Gastrocnemius medialis (tissue), 4 donors: ENCODE results near the gene SASH3. TPM values are rescaled to one million over a fixed set of nuclear protein-coding genes. Genes with fewer than 3 reads are reported as not detected.

ENCODE experiments used
- ATAC-seq, 2 donors: fragments of 150-250 bp; one replicate each; pipeline ENCODE4 v1.9.1; 2016
- DNase-seq, 2 donors: peaks; one replicate each; pipeline ENCODE4 v3.0.0-alpha.2; 2019
- H3K27ac ChIP-seq, 4 donors: fragments of 200-600 bp; sonication (generic); 1 replicate in 1 of 4; 2 replicates in 3 of 4; pipeline ENCODE4 v1.5.1; 2016 to 2018; ENCODE audit warnings: mild to moderate bottlenecking in 2 of 4, moderate library complexity in 1 of 4
- H3K27me3 ChIP-seq, 3 donors: fragments of 200-600 bp; sonication (generic) in 2 of 3; 1 replicate in 1 of 3; 2 replicates in 2 of 3; pipeline versions ENCODE4 v1.5.1 to v1.6.0; 2016 to 2019; ENCODE audit warnings: mild to moderate bottlenecking in 1 of 3, moderate library complexity in 1 of 3
- H3K36me3 ChIP-seq, 2 donors: fragments of 200-600 bp; sonication (generic) in 1 of 2; one replicate each; pipeline ENCODE4 v1.5.1; 2017 to 2018
- H3K4me1 ChIP-seq, 2 donors: fragments of 200-600 bp; sonication (generic) in 1 of 2; one replicate each; pipeline ENCODE4 v1.5.1; 2016 to 2017; ENCODE audit warnings: mild to moderate bottlenecking in 2 of 2
- H3K4me3 ChIP-seq, 4 donors: fragments of 200-600 bp; sonication (generic) in 3 of 4; 1 replicate in 1 of 4; 2 replicates in 3 of 4; pipeline ENCODE4 v1.5.1; 2016 to 2019; ENCODE audit warnings: mild to moderate bottlenecking in 2 of 4
- H3K9me3 ChIP-seq, 3 donors: fragments of 200-600 bp; sonication (generic) in 2 of 3; 1 replicate in 1 of 3; 2 replicates in 2 of 3; pipeline ENCODE4 v1.5.1; 2016 to 2019
- CTCF ChIP-seq, 5 experiments: fragments of 450-650 bp in 3 of 5; fragments of 200-600 bp in 2 of 5; sonication (generic) in 2 of 5; IDR thresholded peaks in 4 of 5; conservative IDR thresholded peaks in 1 of 5; 1 replicate in 4 of 5; 2 replicates in 1 of 5; pipeline ENCODE4 v1.5.1; 2016 to 2019; ENCODE audit warnings: antibody characterized with exemption in 5 of 5, mild to moderate bottlenecking in 3 of 5, moderate library complexity in 3 of 5
- POLR2A ChIP-seq, 2 donors: fragments of 450-650 bp; IDR thresholded peaks; one replicate each; pipeline ENCODE4 v1.6.1; 2017; ENCODE audit warnings: antibody characterized with exemption in 2 of 2, mild to moderate bottlenecking in 2 of 2, moderate library complexity in 2 of 2
- in situ Hi-C, 4 donors: fragments of 200-750 bp; cut with MboI; loops; one replicate each; pipeline versions ENCODE4 v1.15.0 to v1.8.0; 2017; ENCODE audit warnings: low sequenced_read_pairs in 4 of 4
- intact Hi-C: fragments of 100-400 bp; cut with DNase I; formaldehyde crosslinking; loops from one replicate; pipeline ENCODE4 v1.15.1; 2023; ENCODE audit warnings: low total_unique reads
- total RNA-seq, 4 donors: library from RNA; depleted of rRNA; stranded (reverse); fragments of >200 nt; gene quantifications; one replicate each; pipeline versions ENCODE4 v1.1.0 to v1.2.3, GENCODE V29; 2016

Gene SASH3
- total RNA-seq, 4 donors from 2014 or later, result 1.3 to 2.2 (median 1.7) TPM

GRCh38 chrX:129760981-129761380 is 18.8 kb upstream of the SASH3 start:
- TF ChIP-seq POLR2A (IDR thresholded peaks at IDR 0.05) (no peak), CTCF (IDR thresholded peaks at IDR 0.05 in 4 of 5, conservative IDR thresholded peaks at IDR 0.05 in 1 of 5) (no peak)

GRCh38 chrX:129761596-129761995 is 18.2 kb upstream of the SASH3 start:
- in situ Hi-C loops (no loop called here), intact Hi-C loops (no loop called here)
- Histone ChIP-seq H3K27ac (no peak overlapping the region), H3K27me3 (no peaks in the 10 kb centered on the region), H3K4me3 (no peak overlapping the region), H3K36me3 (no peaks in the 10 kb centered on the region), H3K4me1 (no peaks in the 10 kb centered on the region), H3K9me3 (no peaks in the 10 kb centered on the region)
- TF ChIP-seq POLR2A (IDR thresholded peaks at IDR 0.05) (no peak), CTCF (IDR thresholded peaks at IDR 0.05 in 4 of 5, conservative IDR thresholded peaks at IDR 0.05 in 1 of 5) (no peak)
- DNase-seq (no peak), ATAC-seq (no peak)

More at GRCh38 chrX:129760981-129761380, 18.8 kb upstream of the SASH3 start:
- Histone ChIP-seq H3K27ac (no peak overlapping the region), H3K4me3 (no peak overlapping the region), H3K9me3 (no peaks in the 10 kb centered on the region), H3K27me3 (peaks cover 0 to 2% (median 0%) of the 10 kb centered on the region in 3 donors), H3K36me3 (no peaks in the 10 kb centered on the region), H3K4me1 (no peaks in the 10 kb centered on the region)
- ATAC-seq (no peak), DNase-seq (no peak)
- intact Hi-C loops (no loop called here), in situ Hi-C loops (no loop called here)

- in situ Hi-C loops, result no loop called here
Observed at GRCh38 chrX:129762448-129762847, 17.3 kb upstream of the SASH3 start.

GRCh38 chrX:129763666-129764065 is 16.1 kb upstream of the SASH3 start:
- H3K9me3 ChIP-seq, result no peaks in the 10 kb centered on the region
- no peak for TF ChIP-seq CTCF (IDR thresholded peaks at IDR 0.05 in 4 of 5, conservative IDR thresholded peaks at IDR 0.05 in 1 of 5)
- TF ChIP-seq POLR2A (IDR thresholded peaks at IDR 0.05), result no peak
- H3K27me3 ChIP-seq, result no peaks in the 10 kb centered on the region
- DNase-seq (no peak), ATAC-seq (no peak)
- intact Hi-C loops, result no loop called here
- in situ Hi-C loops, result no loop called here
- H3K4me3 ChIP-seq, result no peak overlapping the region
- no peak overlapping the region for H3K27ac ChIP-seq
- H3K36me3 ChIP-seq, result no peaks in the 10 kb centered on the region
- H3K4me1 ChIP-seq, result no peaks in the 10 kb centered on the region

More at GRCh38 chrX:129762448-129762847, 17.3 kb upstream of the SASH3 start:
- Histone ChIP-seq H3K27ac (no peak overlapping the region), H3K36me3 (no peaks in the 10 kb centered on the region), H3K27me3 (no peaks in the 10 kb centered on the region), H3K4me3 (no peak overlapping the region), H3K4me1 (no peaks in the 10 kb centered on the region), H3K9me3 (no peaks in the 10 kb centered on the region)
- DNase-seq, result no peak
- no peak for TF ChIP-seq POLR2A (IDR thresholded peaks at IDR 0.05)
- no peak for TF ChIP-seq CTCF (IDR thresholded peaks at IDR 0.05 in 4 of 5, conservative IDR thresholded peaks at IDR 0.05 in 1 of 5)
- intact Hi-C loops, result no loop called here
- ATAC-seq, result no peak

GRCh38 chrX:129768186-129768585 is 11.6 kb upstream of the SASH3 start:
- H3K27ac ChIP-seq, result no peak overlapping the region
- in situ Hi-C loops, result no loop called here
- no peak for DNase-seq
- H3K9me3 ChIP-seq, result no peaks in the 10 kb centered on the region
- H3K4me1 ChIP-seq, result no peaks in the 10 kb centered on the region
- no peaks in the 10 kb centered on the region for H3K27me3 ChIP-seq
- TF ChIP-seq CTCF (IDR thresholded peaks at IDR 0.05 in 4 of 5, conservative IDR thresholded peaks at IDR 0.05 in 1 of 5), result no peak
- no peak for TF ChIP-seq POLR2A (IDR thresholded peaks at IDR 0.05)
- no peak for ATAC-seq
- H3K4me3 ChIP-seq, result no peak overlapping the region
- intact Hi-C loops, result no loop called here
- H3K36me3 ChIP-seq, result no peaks in the 10 kb centered on the region
